Activated naive CD4-positive, alpha-beta T cell treated with anti-CD3 and anti-CD28 coated beads, Interleukin-2, amount 50 U/mL, for 24 hours (primary cell): ENCODE data around the gene MSI2.

Experiments used
- H3K27ac Mint-ChIP-seq: one replicate; pipeline ENCODE4 v1.8.0; 2021; ENCODE audit warnings: mild to moderate bottlenecking, mixed read lengths
- H3K27me3 Mint-ChIP-seq: one replicate; pipeline ENCODE4 v1.8.0; 2021; ENCODE audit warnings: mixed read lengths
- H3K36me3 Mint-ChIP-seq: one replicate; pipeline ENCODE4 v1.8.0; 2021; ENCODE audit warnings: mixed read lengths
- H3K4me1 Mint-ChIP-seq: one replicate; pipeline ENCODE4 v1.8.0; 2021; ENCODE audit warnings: mixed read lengths
- H3K4me3 Mint-ChIP-seq: one replicate; pipeline ENCODE4 v1.8.0; 2021; ENCODE audit warnings: mild to moderate bottlenecking, mixed read lengths
- H3K9me3 Mint-ChIP-seq: one replicate; pipeline ENCODE4 v1.8.0; 2021; ENCODE audit warnings: mixed read lengths

MSI2 gene

DNA sequence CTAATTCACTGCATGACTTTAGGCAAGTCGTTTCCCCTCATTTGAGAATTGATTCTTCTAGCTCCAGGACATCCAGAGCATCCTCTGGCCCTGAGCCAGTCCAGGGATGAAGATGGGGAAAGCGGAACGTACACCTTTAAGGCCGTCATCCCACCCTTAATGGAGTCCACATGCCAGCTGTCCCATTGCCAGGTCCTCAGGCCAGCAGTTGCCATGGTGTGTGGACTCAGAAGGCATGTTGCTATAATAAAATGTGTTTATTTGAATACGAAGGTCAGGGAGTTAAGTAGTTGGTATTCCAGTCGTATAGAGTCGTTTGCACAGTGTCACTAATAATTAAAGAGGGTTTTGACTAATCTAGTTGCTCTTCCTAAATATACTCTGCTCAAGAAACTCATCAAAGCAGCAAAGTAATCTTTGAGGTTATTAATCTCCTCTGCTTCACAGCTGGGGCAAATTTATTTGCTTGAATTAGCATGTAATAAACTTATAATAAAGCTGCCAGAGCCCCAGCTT lies 458.4 kb downstream of the MSI2 start:
- H3K27ac Mint-ChIP-seq: no peak overlapping the region
- peaks cover 5% of the 10 kb centered on the region for H3K27me3 Mint-ChIP-seq
- H3K4me1 Mint-ChIP-seq: no peaks in the 10 kb centered on the region
- no peak overlapping the region for H3K4me3 Mint-ChIP-seq
- no peaks in the 10 kb centered on the region for H3K36me3 Mint-ChIP-seq
- H3K9me3 Mint-ChIP-seq: no peaks in the 10 kb centered on the region

DNA sequence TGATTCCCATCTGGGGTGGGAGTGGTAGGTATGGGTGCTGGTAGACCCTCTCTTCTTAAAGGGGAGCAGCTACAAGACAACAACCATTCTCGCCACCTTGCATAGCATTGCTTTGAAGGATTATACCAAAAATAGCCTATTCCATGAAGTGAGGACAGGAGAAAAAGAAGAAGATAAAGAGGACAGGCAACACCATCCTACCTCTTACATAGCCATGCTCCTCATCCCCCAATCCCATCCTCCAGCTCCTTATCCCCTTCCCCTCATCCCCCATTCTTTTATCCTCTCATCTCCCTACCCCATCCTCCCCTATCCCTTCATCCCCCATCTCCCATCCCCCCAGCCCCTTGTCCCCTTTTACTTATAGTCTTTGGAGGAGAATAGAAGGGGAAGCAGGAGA lies 459.7 kb downstream of the MSI2 start:
- no peak overlapping the region for H3K27ac Mint-ChIP-seq
- no peaks in the 10 kb centered on the region for H3K36me3 Mint-ChIP-seq
- H3K4me1 Mint-ChIP-seq: no peaks in the 10 kb centered on the region
- no peaks in the 10 kb centered on the region for H3K9me3 Mint-ChIP-seq
- no peak overlapping the region for H3K4me3 Mint-ChIP-seq
- H3K27me3 Mint-ChIP-seq: peaks cover 5% of the 10 kb centered on the region

DNA sequence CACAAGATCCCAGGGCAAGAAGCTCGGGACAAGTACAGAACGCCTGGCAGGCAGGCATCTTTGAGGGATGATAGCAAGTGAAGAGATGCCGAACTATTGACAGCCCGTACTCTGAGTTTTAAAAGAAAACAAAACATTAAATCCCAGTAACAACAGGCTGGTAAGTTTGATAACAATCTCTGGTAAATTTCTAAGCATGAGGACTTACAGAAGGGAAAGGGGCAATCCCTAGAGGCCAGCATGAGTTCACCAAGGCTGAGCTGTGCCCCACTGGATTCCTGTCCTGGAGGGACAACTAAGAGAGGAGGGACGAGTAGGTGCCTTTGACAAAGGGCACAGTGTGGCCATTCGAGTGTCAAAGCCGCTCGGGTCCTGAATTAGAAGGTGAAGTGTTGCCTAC lies 462.6 kb downstream of the MSI2 start:
- Mint-ChIP-seq H3K9me3 (no peaks in the 10 kb centered on the region), H3K4me1 (no peaks in the 10 kb centered on the region), H3K27ac (no peak overlapping the region), H3K27me3 (peaks cover 1% of the 10 kb centered on the region), H3K36me3 (no peaks in the 10 kb centered on the region), H3K4me3 (no peak overlapping the region)

DNA sequence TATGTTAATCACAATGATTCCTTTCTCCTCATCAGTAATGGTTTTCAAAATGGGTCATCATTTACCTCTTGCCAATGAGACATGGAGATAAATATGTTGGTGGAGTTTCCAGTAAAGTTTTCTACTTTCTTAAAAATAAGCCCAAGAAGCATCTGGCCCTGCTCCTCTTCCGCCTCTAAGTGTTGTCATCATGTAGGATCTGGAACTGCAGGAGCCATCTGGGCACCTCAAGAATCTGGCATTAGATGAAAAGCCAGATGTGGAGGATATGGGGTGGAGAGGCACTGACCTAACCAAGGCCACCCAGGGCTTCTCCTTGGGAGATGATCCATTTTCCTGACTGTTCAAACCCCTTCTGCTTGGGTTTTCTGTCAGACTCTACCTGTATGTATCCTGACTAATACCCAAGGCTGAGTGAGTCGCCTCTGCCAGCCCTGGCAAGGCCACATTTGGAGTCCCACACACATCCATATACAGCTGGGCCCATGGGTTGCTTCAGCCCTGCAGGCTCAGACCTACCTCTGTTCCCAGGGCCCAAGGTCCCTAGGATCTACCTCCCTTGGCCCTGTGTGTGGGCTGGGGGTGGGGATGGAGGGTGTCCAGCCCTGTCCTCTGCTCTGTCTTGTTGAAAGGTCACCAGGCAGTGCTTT lies 464.2 kb downstream of the MSI2 start:
- peaks cover 1% of the 10 kb centered on the region for H3K27me3 Mint-ChIP-seq

DNA sequence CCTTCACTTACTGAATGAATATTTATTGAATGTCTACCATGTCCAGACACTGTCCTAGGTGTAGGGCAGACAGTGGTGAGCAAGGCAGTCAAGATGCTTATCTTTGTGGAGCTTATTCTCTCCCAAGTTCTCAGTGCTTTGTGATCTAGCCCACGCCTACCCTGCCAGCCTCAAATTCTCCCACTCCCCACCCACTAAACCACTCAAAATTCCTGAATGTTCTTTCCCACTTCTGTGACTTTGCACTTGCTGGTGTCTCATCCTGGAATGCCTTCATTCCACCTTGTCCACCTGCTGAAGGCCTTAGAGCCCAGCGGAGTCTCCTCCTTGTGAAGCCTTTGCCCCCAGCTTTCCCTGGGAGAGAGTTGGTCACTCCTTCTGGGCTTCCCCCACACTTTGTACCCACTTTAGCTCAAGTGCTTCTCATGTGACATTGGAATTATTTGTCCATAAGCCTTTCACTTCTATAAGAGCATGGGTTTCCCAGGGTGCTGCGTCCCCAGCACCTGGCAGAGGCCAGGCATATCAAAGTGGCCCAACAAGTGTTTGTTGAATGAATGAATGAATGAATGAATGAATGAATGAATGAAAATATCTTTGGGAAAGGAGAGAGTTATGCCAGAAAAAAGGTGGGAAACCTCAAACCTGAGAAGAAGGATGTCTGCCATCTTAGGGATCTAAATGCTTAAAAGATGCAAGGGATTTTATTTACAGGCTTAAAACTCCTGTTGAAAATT lies 465.8 kb downstream of the MSI2 start:
- Mint-ChIP-seq H3K4me3 (no peak overlapping the region), H3K4me1 (no peaks in the 10 kb centered on the region), H3K36me3 (no peaks in the 10 kb centered on the region), H3K9me3 (no peaks in the 10 kb centered on the region), H3K27me3 (no peaks in the 10 kb centered on the region), H3K27ac (no peak overlapping the region)

More for the DNA sequence above, 464.2 kb downstream of the MSI2 start:
- H3K4me3 Mint-ChIP-seq: no peak overlapping the region
- H3K27ac Mint-ChIP-seq: no peak overlapping the region
- H3K4me1 Mint-ChIP-seq: no peaks in the 10 kb centered on the region
- no peaks in the 10 kb centered on the region for H3K36me3 Mint-ChIP-seq
- no peaks in the 10 kb centered on the region for H3K9me3 Mint-ChIP-seq

DNA sequence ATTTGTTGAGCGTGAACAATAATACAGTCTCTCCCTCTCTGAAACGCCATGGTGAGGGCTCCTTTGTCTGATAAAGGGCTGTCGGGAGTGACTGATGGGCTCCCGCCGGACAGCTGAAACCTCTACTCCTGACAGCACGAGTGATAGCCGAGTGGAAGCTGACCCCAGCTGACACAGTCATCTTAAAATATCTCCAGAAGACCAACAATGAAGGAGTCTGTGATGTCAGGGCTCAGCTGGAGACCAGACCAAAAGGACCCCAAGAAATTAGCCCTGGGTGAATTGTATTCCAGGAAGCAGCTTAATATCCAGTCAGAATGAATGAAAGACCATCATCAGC lies 466.4 kb downstream of the MSI2 start:
- Mint-ChIP-seq H3K4me1 (no peaks in the 10 kb centered on the region), H3K9me3 (no peaks in the 10 kb centered on the region), H3K4me3 (no peak overlapping the region), H3K27ac (no peak overlapping the region), H3K27me3 (no peaks in the 10 kb centered on the region), H3K36me3 (no peaks in the 10 kb centered on the region)

DNA sequence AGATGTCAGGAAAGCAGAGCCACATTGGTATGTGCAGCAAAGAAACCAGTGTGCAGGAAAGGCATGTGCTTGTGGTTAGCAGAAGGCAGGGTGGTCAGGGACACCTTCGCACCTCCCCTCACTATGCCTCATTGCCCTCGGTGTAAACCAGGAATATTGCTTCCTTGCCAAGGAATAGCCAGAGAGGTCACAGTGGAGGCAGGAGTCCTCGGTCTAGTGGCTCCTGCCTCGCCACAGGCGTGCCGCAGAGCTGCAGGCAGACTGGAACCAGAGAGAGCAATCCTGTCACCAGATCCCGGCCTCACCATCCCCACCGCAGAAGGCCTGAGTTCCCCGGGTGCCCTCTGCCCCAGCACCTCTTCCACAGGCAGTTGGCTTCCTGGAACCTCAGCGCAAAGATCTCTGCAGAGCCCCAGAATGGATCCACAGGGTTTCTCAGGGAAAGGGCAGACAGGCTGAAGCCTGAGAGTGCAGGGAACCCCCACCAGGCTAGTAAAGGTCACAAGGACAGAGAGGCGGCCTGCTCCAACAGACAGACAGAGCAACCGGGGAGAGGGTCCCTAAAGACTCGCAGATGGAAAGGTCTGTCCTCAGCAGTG lies 467.2 kb downstream of the MSI2 start:
- Mint-ChIP-seq H3K4me1 (no peaks in the 10 kb centered on the region), H3K36me3 (no peaks in the 10 kb centered on the region), H3K9me3 (no peaks in the 10 kb centered on the region), H3K27ac (no peak overlapping the region), H3K27me3 (no peaks in the 10 kb centered on the region), H3K4me3 (no peak overlapping the region)

DNA sequence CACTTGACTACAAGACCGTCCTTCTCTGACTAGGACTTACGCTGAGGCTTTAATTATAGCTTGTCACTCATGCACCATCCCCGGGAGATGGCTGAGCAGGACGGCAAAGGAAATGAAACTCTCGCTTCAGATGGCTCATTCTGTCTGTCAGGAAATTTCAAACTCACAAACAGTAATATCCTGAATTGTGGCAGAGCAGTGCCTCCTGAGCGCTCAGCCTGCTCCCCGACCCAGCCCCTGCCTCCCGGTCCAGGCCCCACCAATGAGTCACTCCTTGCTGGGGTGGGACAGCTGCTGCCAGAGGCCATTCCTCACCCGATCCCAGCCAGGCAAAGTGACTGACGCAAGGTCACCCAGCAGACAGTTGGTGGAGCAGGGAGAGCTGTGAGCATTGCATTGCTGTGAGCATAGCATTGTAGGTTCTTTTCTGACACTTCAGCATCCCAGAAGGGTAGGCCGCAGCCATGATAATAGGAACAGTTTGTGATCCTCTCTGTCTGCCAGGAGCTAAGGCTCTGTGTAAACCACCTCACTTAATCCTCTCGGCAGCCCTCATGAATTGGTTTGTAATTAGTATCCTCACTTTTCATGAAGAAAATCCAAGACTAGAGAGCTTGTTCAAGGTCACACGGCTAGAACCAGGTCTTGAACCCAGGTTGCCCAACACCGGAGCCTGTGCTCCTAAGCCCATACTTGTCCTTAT lies 467.9 kb downstream of the MSI2 start:
- Mint-ChIP-seq H3K4me1 (no peaks in the 10 kb centered on the region), H3K4me3 (no peak overlapping the region), H3K9me3 (no peaks in the 10 kb centered on the region), H3K27me3 (no peaks in the 10 kb centered on the region), H3K27ac (no peak overlapping the region), H3K36me3 (no peaks in the 10 kb centered on the region)

DNA sequence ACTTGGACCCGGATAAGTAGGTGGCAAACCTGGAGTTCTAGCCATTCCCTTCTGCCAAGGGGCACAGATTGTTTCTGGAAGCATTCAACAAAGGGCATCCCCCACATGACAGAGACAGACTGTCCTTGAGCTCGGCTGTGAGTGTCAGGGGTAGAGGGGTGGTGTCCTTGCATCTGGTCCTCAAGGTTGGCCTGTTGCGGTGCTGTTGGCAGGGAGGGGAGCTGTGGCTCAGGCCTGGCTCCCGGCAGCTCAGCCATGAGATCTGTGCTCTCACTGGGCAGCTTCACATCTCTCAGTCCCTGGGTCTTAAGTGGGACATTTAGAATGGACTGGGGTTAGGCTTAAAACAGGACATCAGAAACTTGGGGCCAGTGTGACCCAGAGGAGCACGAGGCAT lies 468.4 kb downstream of the MSI2 start:
- H3K36me3 Mint-ChIP-seq: no peaks in the 10 kb centered on the region
- no peaks in the 10 kb centered on the region for H3K9me3 Mint-ChIP-seq
- no peaks in the 10 kb centered on the region for H3K27me3 Mint-ChIP-seq
- no peaks in the 10 kb centered on the region for H3K4me1 Mint-ChIP-seq
- no peak overlapping the region for H3K4me3 Mint-ChIP-seq
- H3K27ac Mint-ChIP-seq: no peak overlapping the region

DNA sequence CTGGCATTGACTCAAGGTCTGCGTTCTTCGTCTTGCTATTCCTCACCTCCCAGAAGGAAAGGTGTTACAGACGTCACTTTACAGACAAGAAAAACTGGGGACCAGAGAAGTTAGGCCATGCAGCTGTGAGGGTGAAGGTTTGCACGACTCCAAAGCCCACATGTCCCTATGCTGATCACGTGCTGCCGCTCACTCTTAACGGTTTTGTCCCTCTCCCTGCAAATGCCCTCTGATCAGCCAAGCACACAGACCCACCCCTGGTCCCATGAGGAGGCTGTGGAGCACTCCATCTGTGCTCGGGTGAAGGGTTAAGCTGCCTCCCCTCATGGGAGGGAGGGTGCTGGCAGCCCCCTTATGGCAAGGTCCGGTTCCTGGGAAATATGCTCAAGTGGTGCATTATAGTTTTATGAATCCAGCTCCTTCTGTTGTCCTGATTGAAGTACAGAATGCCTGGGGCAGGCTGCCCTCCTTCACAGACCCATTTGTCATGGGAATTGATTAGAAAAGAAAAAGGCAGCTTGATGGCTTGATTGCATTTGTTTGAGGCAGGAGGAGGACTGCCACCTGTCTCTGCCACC lies 470.0 kb downstream of the MSI2 start:
- Mint-ChIP-seq H3K9me3 (no peaks in the 10 kb centered on the region), H3K27ac (no peak overlapping the region), H3K36me3 (no peaks in the 10 kb centered on the region), H3K27me3 (no peaks in the 10 kb centered on the region), H3K4me1 (no peaks in the 10 kb centered on the region), H3K4me3 (no peak overlapping the region)

DNA sequence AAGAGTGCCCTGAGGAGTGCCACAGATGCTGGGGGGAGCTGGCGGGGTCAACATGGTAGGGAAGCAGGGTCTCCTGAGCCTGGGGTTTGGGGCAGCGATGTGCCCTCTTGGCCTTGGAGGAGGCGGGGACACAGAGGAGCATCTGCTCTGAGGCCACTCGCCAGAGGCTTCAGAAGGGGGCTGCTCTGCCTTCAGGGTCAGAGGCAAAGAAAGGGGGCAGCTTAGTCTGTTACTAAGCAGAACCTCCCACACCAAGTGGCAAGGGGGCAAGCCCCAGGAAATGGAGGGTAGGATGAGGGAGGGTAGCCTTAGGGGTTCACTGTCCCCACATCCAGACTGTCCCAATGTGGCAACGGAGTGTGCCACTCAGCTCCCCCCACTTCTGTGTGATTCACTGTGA lies 470.5 kb downstream of the MSI2 start:
- no peak overlapping the region for H3K27ac Mint-ChIP-seq
- H3K36me3 Mint-ChIP-seq: no peaks in the 10 kb centered on the region
- no peak overlapping the region for H3K4me3 Mint-ChIP-seq
- no peaks in the 10 kb centered on the region for H3K27me3 Mint-ChIP-seq
- no peaks in the 10 kb centered on the region for H3K9me3 Mint-ChIP-seq
- no peaks in the 10 kb centered on the region for H3K4me1 Mint-ChIP-seq

DNA sequence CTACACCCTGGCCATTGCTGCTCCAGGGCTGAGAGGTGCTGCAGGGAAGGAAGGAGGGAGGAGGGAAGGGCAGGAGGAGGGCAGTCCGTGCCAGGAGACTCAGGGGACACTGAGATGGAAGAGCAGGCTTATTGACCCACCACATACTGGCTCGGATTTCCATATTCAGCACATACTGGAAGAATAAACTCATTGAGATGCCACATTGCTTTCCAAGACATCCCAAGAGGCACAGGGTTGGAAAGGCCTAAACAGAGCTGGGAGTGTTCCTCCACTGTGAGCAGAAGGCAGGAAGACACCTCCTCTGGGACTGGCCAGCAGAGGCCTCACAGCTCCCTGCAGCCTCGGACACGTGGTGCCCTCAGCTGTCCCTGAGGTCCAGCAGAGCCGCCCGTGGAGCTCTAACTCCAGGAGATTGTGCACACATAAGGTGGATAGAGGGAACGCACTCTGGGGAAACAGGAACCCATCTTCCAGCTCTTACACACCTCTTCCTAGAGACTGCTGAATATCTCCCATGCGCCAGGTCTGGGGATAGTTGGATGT lies 471.4 kb downstream of the MSI2 start:
- H3K4me1 Mint-ChIP-seq: no peaks in the 10 kb centered on the region
- H3K27me3 Mint-ChIP-seq: no peaks in the 10 kb centered on the region
- H3K27ac Mint-ChIP-seq: no peak overlapping the region
- no peaks in the 10 kb centered on the region for H3K36me3 Mint-ChIP-seq
- H3K9me3 Mint-ChIP-seq: no peaks in the 10 kb centered on the region
- H3K4me3 Mint-ChIP-seq: no peak overlapping the region

DNA sequence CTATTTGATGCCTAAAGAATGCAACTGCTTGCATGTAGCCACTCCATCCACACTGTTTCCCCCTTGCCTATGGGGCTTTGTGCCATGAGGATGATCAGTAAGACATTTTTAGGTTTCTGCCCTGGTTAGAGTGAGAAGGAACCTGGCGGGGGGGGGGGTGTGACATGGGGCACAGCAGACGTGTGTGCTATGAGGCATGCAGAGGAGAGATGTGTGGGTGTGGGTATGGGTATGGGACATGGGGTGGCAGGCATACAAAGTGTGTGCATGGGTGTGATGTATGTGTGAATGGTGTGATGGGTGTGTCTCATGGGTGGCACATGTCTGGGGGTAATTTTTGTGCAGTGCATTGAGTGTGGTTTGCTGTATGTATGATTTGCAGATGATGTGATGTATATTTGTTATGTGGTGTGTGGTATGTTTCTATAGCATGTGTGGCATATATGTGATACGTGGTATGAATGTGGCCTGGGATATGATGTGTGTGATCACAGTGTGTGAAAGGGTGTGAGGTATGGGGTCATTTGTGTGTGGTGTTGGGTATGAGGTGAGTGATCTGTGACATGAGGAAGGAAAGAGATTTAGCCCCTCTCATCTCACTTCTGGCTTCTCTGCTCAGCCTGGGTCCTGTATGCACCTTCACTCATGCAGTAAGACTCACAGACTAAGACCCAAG lies 473.8 kb downstream of the MSI2 start:
- H3K36me3 Mint-ChIP-seq: no peaks in the 10 kb centered on the region
- H3K9me3 Mint-ChIP-seq: no peaks in the 10 kb centered on the region
- H3K27ac Mint-ChIP-seq: no peak overlapping the region
- H3K4me1 Mint-ChIP-seq: no peaks in the 10 kb centered on the region
- no peaks in the 10 kb centered on the region for H3K27me3 Mint-ChIP-seq
- H3K4me3 Mint-ChIP-seq: no peak overlapping the region

DNA sequence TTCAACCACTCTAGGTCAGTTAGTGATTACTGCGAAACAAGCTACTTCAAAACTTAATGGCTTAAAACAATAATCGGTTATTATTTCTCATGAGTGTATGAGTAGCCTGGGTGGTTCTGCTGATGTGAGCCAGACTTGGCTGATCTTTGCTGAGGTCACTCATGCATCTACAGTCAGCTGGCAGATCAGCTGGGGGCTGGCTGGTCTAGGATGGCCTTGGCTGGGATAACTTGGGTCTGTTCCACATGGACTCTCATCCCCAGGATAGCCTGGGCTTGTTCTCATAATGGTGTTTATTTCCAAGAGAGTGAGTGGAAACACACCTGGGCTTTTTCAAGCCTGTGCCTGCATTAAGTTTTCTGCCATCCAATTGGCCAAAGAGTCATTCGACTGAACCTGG lies 475.7 kb downstream of the MSI2 start:
- Mint-ChIP-seq H3K4me3 (no peak overlapping the region), H3K36me3 (no peaks in the 10 kb centered on the region), H3K4me1 (no peaks in the 10 kb centered on the region), H3K27me3 (no peaks in the 10 kb centered on the region), H3K9me3 (no peaks in the 10 kb centered on the region), H3K27ac (no peak overlapping the region)

DNA sequence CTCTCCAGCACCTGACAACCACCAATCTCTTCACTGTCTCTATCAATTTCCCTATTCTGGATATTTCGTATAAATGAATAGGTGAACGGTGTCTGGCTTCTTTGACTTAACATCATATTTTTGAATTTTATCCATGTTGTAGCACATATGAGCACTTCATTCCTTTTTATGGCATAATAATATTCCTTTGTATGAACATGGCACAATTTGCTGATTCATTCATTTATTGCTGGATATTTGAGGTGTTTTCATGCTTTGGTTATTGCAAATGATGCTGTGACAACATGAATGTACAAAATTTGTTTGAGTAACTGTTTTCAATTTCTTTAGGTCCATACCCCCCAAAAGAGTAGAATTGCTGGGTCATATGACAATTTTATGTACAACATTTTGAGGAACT lies 476.8 kb downstream of the MSI2 start:
- Mint-ChIP-seq H3K27ac (no peak overlapping the region), H3K36me3 (no peaks in the 10 kb centered on the region), H3K27me3 (no peaks in the 10 kb centered on the region), H3K4me3 (no peak overlapping the region), H3K4me1 (no peaks in the 10 kb centered on the region), H3K9me3 (no peaks in the 10 kb centered on the region)
